ENCODE measurements around the gene NAPEPLD. TPM values are rescaled to one million over a fixed set of nuclear protein-coding genes. Genes with fewer than 3 reads are reported as not detected.
A peak's percentile ranks its signal among the peaks of the same experiment; 100 is the strongest.
"Not testable (repeated sequence)": the region's sequence is repeated elsewhere in the genome, so short reads cannot be mapped to it uniquely, and the experiment has no call there.

Gene NAPEPLD
- polyA plus RNA-seq, 6 donors from 2014 or later: 6.0 to 9.6 (median 6.6) TPM

DNA sequence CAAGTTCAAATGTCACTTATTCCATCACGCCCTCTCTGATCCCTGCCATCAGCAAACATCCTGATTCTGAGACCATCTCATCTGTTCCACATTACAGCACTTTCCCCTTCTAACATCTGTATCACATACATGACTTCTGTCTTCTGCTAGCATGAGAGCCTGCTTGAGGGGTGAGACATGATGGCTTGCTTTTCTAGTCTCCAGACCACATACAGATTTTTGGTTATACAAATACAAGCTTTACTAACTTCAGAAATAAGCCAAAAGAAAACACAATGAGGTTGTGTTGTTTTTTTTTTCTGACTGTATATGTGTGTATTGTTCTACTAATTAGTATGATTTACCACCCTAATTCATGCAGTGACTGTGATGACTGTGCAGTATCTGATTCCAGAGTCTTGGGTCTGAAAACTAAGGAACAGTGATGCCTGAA, 34.3 kb downstream of the NAPEPLD start:
- Mint-ChIP-seq H3K4me3 (no peak overlapping the region), H3K9me3 (peaks cover 0 to 3% (median 0%) of the 10 kb centered on the region in 7 donors), H3K27ac (peak overlapping the region in 1 of 6 donors; percentile 6), H3K4me1 (peaks cover 5 to 11% (median 8%) of the 10 kb centered on the region in 3 donors), H3K27me3 (no peaks in the 10 kb centered on the region), H3K36me3 (peaks cover 11 to 22% of the 10 kb centered on the region in 2 donors)
- DNase-seq (no peak), ATAC-seq (ENCODE audit: low read depth in 2 of 2) (no peak)

DNA sequence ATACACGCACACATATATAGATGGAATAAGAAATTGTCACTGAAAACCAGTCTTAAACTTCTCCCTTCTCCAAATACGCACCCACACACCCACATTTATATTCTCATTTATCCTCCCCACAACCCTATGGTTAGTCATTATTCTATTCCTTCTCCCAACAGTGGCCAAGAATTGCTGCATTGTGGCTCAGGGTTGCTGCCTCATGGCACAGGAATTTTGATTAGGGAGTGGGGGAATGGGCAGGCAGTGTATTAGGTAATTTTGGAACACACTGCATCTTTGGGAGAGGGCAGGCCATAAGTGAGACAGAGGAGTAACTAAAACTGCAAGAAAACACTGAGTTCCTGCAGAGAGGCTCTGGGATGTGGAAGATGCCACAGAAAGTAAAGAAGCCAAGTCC, 35.7 kb downstream of the NAPEPLD start:
- DNase-seq (no peak), ATAC-seq (ENCODE audit: low read depth in 2 of 2) (no peak)
- H3K4me1 Mint-ChIP-seq: peaks cover 5 to 20% (median 12%) of the 10 kb centered on the region in 3 donors
- H3K27me3 Mint-ChIP-seq: no peaks in the 10 kb centered on the region
- peaks cover 0 to 5% (median 0%) of the 10 kb centered on the region in 7 donors for H3K9me3 Mint-ChIP-seq
- H3K27ac Mint-ChIP-seq: no peak overlapping the region
- H3K36me3 Mint-ChIP-seq: peaks cover 22 to 26% of the 10 kb centered on the region in 2 donors
- no peak overlapping the region for H3K4me3 Mint-ChIP-seq

DNA sequence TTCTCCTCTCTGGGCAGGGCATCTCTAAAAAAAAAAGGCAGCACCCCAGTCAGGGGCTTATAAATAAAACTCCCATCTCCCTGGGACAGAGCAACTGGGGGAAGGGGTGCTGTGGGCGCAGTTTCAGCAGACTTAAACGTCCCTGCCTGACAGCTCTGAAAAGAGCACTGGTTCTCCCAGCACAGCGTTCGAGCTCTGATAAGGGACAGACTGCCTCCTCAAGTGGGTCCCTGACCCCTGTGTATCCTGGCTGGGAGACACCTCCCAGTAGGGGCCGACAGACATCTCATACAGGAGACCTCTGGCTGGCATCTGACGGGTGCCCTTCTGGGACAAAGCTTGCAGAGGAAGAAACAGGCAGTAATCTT, 42.2 kb downstream of the NAPEPLD start:
- H3K36me3 Mint-ChIP-seq: peaks cover 24 to 31% of the 10 kb centered on the region in 2 donors
- H3K4me3 Mint-ChIP-seq; ATAC-seq (ENCODE audit: low read depth in 2 of 2); H3K9me3 Mint-ChIP-seq; H3K27me3 Mint-ChIP-seq; DNase-seq: not testable (repeated sequence)
- peaks cover 5 to 20% (median 14%) of the 10 kb centered on the region in 3 donors for H3K4me1 Mint-ChIP-seq
- H3K27ac Mint-ChIP-seq: peak overlapping the region in 2 of 6 donors; percentile 8 to 42

DNA sequence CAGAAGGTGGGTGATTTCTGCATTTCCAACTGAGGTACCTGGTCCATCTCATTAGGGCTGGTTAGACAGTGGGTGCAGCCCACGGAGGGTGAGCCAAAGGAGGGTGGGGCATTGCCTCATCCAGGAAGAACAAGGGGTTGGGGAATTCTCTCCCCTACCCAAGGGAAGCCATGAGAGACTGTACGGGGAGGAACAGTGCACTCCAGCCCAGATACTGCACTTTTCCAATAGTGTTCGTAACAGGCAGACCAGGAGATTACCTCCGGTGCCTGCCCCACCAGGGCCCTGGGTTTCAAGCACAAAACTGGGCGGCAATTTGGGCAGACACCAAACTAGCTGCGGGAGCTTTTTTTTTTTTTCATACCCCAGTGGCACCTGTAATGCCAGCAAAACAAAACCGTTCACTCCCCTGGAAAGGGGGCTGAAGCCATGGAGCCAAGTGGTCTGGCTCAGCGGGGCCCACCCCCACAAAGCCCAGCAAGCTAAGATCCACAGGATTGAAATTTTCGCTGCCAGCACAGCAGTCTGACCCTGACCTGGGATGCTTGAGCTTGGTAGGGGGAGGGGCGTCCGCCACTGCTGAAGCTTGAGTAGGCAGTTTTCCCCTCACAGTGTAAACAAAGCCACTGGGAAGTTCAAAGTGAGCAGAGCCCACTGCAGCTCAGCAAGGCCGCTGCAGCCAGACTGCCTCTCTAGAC, 42.7 kb downstream of the NAPEPLD start:
- Mint-ChIP-seq H3K4me3 (no peak overlapping the region), H3K4me1 (peaks cover 5 to 20% (median 14%) of the 10 kb centered on the region in 3 donors), H3K27ac (peak overlapping the region in 1 of 6 donors; percentile 26), H3K36me3 (peaks cover 24 to 31% of the 10 kb centered on the region in 2 donors), H3K27me3 (no peaks in the 10 kb centered on the region), H3K9me3 (peaks cover 0 to 4% (median 0%) of the 10 kb centered on the region in 7 donors)
- no peak for DNase-seq
- ATAC-seq (ENCODE audit: low read depth in 2 of 2): no peak

DNA sequence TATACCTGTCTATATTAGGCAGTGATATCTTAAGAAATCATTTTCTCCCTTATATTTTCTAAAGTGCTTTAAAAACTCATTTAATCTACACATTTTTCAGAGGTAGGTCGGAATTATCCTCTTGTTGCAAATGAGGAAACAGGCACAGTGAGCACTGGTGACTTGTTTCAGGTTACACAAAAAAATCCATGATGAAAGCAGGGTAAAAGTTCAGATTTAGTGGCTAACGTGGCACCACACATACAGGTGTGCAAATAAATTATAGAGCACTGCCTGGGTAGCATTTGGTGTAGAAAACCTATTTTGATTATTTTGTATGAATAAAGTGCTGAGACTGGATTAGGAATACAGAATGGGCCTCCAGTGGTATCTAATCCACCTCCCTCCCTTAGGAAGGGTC, 47.4 kb downstream of the NAPEPLD start:
- no peaks in the 10 kb centered on the region for H3K4me1 Mint-ChIP-seq
- H3K27me3 Mint-ChIP-seq: no peaks in the 10 kb centered on the region
- ATAC-seq (ENCODE audit: low read depth in 2 of 2): no peak
- DNase-seq: no peak
- peaks cover 4 to 7% of the 10 kb centered on the region in 2 donors for H3K36me3 Mint-ChIP-seq
- H3K4me3 Mint-ChIP-seq: no peak overlapping the region
- H3K9me3 Mint-ChIP-seq: no peaks in the 10 kb centered on the region
- no peak overlapping the region for H3K27ac Mint-ChIP-seq

DNA sequence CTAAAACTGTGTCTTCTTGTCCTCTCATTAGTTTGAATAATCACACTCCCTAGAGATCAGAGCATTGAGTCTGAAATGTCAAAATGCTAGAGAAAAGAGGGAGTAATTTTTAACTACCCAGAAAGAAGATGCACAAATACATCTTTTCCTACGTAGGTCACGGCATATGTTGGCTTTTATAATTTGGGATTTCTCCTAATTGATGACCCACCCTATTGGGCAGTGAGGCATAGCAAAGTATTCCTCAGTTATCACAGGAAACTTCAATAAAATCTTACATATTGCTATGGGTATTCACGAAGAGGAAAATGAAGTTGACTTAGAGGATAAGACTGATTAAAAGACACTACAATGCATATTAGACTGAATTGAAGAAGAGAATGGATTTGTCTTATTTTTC, 48.6 kb downstream of the NAPEPLD start:
- Mint-ChIP-seq H3K27me3 (no peaks in the 10 kb centered on the region), H3K4me1 (no peaks in the 10 kb centered on the region), H3K27ac (peak overlapping the region in 3 of 6 donors; percentile 27 to 38 (median 34)), H3K9me3 (no peaks in the 10 kb centered on the region), H3K36me3 (peaks cover 4 to 7% of the 10 kb centered on the region in 2 donors), H3K4me3 (no peak overlapping the region)
- ATAC-seq (ENCODE audit: low read depth in 2 of 2) (no peak), DNase-seq (no peak)

DNA sequence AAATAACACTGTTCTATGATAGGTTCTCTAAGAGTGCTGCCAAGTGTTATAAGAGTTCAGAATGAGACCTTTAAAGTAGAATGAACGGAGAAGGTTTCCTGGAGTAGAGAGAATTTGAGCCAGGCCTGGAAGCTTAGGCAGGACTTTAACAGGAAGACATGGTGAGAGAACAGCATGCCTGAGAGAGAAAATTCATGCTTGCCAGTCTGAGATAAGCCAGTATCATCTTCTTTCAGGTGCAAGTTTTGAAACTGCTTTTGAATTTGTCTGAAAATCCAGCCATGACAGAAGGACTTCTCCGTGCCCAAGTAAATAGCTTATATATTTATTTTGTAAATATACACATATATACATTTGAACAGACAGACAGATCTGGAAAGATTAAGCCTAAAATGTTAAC, 51.9 kb downstream of the NAPEPLD start:
- Mint-ChIP-seq H3K4me3 (no peak overlapping the region), H3K27me3 (no peaks in the 10 kb centered on the region), H3K4me1 (peaks cover 0 to 3% (median 0%) of the 10 kb centered on the region in 3 donors), H3K9me3 (no peaks in the 10 kb centered on the region), H3K27ac (peak overlapping the region in 1 of 6 donors; percentile 23), H3K36me3 (no peaks in the 10 kb centered on the region)
- ATAC-seq (ENCODE audit: low read depth in 2 of 2): no peak
- DNase-seq: no peak

DNA sequence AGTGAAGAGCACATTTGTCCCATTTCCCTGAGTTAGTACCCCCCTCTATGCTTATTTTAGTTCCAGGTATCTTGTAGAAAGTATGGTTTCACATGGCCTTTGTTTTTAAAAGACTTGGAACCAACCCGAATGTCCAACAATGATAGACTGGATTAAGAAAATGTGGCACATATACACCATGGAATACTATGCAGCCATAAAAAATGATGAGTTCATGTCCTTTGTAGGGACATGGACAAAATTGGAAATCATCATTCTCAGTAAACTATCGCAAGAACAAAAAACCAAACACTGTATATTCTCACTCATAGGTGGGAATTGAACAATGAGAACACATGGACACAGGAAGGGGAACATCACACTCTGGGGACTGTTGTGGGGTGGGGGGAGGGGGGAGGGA, 53.3 kb downstream of the NAPEPLD start:
- not testable (repeated sequence) for DNase-seq; H3K4me3 Mint-ChIP-seq; H3K36me3 Mint-ChIP-seq; ATAC-seq (ENCODE audit: low read depth in 2 of 2); H3K9me3 Mint-ChIP-seq; H3K4me1 Mint-ChIP-seq; H3K27me3 Mint-ChIP-seq
- H3K27ac Mint-ChIP-seq: peak overlapping the region in 1 of 6 donors; percentile 33

DNA sequence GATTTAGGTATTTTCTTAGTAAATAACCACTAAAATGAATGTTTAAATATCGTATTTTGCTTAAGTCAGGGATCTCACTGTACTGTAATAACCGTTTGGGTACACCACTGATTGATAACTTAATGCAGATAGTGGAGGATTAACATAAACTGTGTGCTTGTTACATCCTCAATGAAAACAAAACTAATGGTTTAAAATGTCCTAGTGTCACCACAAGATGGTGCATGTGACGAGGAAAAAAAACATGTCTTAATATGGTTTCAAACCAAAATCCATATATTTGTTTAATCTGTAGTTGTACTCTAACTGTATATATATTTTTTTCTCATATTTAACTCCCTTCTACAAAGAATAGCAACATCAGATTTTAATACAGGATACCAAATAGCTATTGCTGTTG, 54.8 kb downstream of the NAPEPLD start:
- Mint-ChIP-seq H3K27me3 (no peaks in the 10 kb centered on the region), H3K36me3 (no peaks in the 10 kb centered on the region), H3K27ac (no peak overlapping the region), H3K9me3 (no peaks in the 10 kb centered on the region), H3K4me3 (no peak overlapping the region), H3K4me1 (peaks cover 0 to 3% (median 0%) of the 10 kb centered on the region in 3 donors)
- ATAC-seq (ENCODE audit: low read depth in 2 of 2) (no peak), DNase-seq (no peak)

DNA sequence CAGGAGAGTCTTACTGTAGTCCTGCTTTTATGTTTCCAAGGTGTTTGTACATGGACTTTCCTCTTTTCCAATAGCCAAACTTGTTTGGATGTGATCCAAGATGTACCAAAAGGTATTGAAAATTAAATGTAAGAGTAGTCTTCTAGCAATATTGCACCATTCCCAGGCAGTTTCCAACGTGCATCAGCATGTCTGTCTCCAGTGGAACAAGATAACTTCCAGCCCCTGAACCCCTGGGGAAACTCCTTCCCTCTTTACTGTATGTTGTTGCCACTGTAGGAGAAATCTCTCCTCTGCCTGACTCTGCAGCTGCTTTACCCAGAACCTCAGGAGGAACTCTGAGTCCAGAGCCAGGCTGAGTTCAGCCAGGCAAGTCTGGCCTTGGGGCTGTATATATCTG, 55.5 kb downstream of the NAPEPLD start:
- Mint-ChIP-seq H3K9me3 (no peaks in the 10 kb centered on the region), H3K27me3 (no peaks in the 10 kb centered on the region), H3K36me3 (peaks cover 0 to under 1% of the 10 kb centered on the region in 2 donors), H3K4me3 (no peak overlapping the region), H3K4me1 (peaks cover 0 to 3% (median 0%) of the 10 kb centered on the region in 3 donors), H3K27ac (peak overlapping the region in 2 of 6 donors; percentile 42 to 94)
- ATAC-seq (ENCODE audit: low read depth in 2 of 2) (no peak), DNase-seq (no peak)

DNA sequence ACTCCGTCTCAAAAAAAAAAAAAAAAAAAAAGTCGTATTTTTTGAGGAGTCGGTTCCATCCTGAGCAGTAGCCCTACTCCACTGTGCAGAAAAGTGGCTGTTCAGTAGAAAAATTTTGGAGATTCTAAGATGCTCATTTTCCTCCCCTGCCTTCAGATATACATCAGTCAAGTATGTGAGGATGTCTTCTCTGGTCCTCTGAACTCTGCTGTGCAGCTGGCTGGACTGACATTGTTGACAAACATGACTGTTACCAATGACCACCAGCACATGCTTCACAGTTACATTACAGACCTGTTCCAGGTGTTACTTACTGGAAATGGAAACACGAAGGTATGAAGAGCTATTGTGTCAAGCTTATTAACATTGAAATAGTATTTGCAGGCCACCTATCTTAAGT, 56.6 kb downstream of the NAPEPLD start:
- not testable (repeated sequence) for H3K4me3 Mint-ChIP-seq

DNA sequence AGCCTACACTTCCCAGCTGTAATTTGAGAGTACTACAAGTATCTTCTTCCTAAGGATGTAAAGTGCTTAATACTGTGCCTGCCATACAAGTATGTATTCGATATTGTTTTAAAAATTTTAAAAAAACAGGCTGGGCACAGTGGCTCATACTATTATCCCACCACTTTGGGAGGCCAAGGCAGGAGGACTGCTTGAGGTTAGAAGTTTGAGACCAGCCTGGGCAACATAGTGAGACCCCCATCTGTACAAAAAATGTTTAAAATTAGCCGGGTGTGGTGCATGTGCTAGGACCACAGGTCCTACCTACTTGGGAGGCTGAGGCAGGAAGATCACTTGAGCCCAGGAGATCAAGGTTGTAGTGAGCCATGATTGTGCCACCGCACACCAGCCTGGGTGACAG, 65.7 kb downstream of the NAPEPLD start:
- DNase-seq: no peak
- Mint-ChIP-seq H3K4me1 (peaks cover 4 to 5% (median 4%) of the 10 kb centered on the region in 3 donors), H3K27ac (no peak overlapping the region), H3K9me3 (no peaks in the 10 kb centered on the region), H3K4me3 (no peak overlapping the region), H3K27me3 (no peaks in the 10 kb centered on the region), H3K36me3 (peaks cover 0 to 6% of the 10 kb centered on the region in 2 donors)
- no peak for ATAC-seq (ENCODE audit: low read depth in 2 of 2)

More for the DNA sequence above, 56.6 kb downstream of the NAPEPLD start:
- not testable (repeated sequence) for ATAC-seq (ENCODE audit: low read depth in 2 of 2); H3K4me1 Mint-ChIP-seq; H3K36me3 Mint-ChIP-seq; H3K9me3 Mint-ChIP-seq; H3K27me3 Mint-ChIP-seq; DNase-seq
- peak overlapping the region in 1 of 6 donors; percentile 16 for H3K27ac Mint-ChIP-seq

DNA sequence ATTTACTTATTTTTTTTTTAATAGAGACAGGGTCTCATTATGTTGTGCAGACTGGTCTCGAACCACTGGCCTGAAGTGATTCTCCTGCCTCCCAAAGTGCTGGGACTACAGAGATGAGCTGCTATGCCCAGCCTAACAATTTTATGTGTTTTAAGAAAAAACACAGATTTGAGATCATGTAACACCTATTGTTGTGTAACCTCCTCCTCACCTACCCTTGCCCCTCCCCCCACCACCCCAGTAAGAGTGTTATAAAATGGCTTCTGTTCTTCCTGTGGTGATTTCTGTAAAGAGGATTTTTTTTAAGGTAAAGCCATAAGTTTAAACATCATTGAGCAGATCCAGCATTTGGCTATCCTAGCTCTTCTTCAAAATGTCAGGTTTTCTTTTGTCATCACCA, 66.4 kb downstream of the NAPEPLD start:
- Mint-ChIP-seq H3K36me3 (peaks cover 0 to 3% of the 10 kb centered on the region in 2 donors), H3K9me3 (no peaks in the 10 kb centered on the region), H3K27ac (no peak overlapping the region), H3K4me3 (no peak overlapping the region), H3K4me1 (peaks cover 6 to 11% (median 10%) of the 10 kb centered on the region in 3 donors), H3K27me3 (no peaks in the 10 kb centered on the region)
- ATAC-seq (ENCODE audit: low read depth in 2 of 2) (no peak), DNase-seq (no peak)

DNA sequence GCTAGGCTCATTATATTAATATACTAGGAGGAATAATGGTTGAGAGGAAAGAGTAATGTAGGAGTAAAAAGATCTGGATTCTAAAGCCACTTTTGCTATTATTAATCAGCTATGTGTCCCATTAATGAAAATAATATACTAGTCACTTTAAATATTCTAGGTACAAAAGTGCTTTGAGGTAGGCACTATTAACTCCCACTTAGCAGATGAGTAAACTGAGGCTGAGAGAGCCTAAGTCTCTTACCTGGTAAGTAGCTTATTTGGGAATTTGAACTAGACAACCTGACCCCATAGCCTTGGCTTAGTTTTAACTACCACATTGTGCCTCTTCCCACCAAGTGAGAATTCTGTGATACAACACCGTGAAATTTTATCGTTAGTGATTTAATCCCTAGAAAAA, 68.0 kb downstream of the NAPEPLD start:
- H3K4me3 Mint-ChIP-seq: no peak overlapping the region
- peaks cover 8 to 17% (median 10%) of the 10 kb centered on the region in 3 donors for H3K4me1 Mint-ChIP-seq
- peak overlapping the region in 1 of 6 donors; percentile 60 for H3K27ac Mint-ChIP-seq
- ATAC-seq (ENCODE audit: low read depth in 2 of 2) (no peak), DNase-seq (no peak)
- H3K27me3 Mint-ChIP-seq: no peaks in the 10 kb centered on the region
- H3K36me3 Mint-ChIP-seq: no peaks in the 10 kb centered on the region
- H3K9me3 Mint-ChIP-seq: no peaks in the 10 kb centered on the region

Data from naive B cell (primary cell).